Fibroblast of lung (primary cell): Measurements from ENCODE around the gene MIER1.

Experiments
- EZH2 ChIP-seq: IDR thresholded peaks from 2 replicates; pipeline ENCODE4 v1.5.1; 2012; ENCODE audit warnings: low read length, control low read depth, mild to moderate bottlenecking; ENCODE audit errors: missing control alignments
- TF ChIP-seq, protein P1 (sequence below), 2 donors: IDR thresholded peaks in 1 of 2; conservative IDR thresholded peaks in 1 of 2; 1 replicate in 1 of 2; 2 replicates in 1 of 2; pipeline ENCODE4 v1.5.1; 2011 to 2012; ENCODE audit warnings: low read length in 2 of 2, control low read depth in 1 of 2, inconsistent platforms in 1 of 2, low read depth in 1 of 2, mild to moderate bottlenecking in 1 of 2

- TF ChIP-seq, protein P1, sequence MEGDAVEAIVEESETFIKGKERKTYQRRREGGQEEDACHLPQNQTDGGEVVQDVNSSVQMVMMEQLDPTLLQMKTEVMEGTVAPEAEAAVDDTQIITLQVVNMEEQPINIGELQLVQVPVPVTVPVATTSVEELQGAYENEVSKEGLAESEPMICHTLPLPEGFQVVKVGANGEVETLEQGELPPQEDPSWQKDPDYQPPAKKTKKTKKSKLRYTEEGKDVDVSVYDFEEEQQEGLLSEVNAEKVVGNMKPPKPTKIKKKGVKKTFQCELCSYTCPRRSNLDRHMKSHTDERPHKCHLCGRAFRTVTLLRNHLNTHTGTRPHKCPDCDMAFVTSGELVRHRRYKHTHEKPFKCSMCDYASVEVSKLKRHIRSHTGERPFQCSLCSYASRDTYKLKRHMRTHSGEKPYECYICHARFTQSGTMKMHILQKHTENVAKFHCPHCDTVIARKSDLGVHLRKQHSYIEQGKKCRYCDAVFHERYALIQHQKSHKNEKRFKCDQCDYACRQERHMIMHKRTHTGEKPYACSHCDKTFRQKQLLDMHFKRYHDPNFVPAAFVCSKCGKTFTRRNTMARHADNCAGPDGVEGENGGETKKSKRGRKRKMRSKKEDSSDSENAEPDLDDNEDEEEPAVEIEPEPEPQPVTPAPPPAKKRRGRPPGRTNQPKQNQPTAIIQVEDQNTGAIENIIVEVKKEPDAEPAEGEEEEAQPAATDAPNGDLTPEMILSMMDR (conservative IDR thresholded peaks at IDR 0.05 in 1 of 2, IDR thresholded peaks at IDR 0.05 in 1 of 2; ENCODE audit: low read depth in 1 of 2, low read length in 2 of 2): no peak
- no peak for TF ChIP-seq EZH2
Observed at GRCh38 chr1:66943361-66943969, 18.7 kb downstream of the MIER1 start.
